Stimulated activated CD4-positive, alpha-beta T cell treated with anti-CD3 and anti-CD28 coated beads, Interleukin-15, amount 100 ng/mL, for 1 hour (primary cell): ENCODE measurements around the gene RNF186.

Experiments
- DNase-seq, 2 donors: peaks; one replicate each; pipeline ENCODE4 v3.0.0-alpha.2; 2020; ENCODE audit warnings: low read depth in 1 of 2, low spot score in 1 of 2

Gene RNF186

DNA sequence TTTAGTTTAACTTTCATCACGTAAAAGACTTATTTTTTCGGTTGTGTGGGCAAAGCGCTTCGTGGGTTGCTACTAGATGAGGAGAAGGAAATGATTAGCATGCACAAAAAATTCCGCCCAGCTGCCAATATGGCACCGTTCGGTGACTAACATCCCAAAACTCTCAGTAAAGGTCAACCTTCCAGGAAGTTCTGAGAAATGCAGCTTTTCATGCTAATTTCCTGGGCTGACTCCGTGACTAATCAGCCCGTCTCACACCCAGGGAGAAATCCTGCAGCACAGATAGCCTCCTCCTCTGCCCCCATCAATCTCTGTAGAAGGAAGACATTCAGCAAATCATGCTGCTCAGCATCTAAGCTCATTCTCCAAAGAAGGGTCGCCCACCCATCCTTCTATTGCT is 49.5 kb downstream of the RNF186 start:
- DNase-seq: no peak

DNA sequence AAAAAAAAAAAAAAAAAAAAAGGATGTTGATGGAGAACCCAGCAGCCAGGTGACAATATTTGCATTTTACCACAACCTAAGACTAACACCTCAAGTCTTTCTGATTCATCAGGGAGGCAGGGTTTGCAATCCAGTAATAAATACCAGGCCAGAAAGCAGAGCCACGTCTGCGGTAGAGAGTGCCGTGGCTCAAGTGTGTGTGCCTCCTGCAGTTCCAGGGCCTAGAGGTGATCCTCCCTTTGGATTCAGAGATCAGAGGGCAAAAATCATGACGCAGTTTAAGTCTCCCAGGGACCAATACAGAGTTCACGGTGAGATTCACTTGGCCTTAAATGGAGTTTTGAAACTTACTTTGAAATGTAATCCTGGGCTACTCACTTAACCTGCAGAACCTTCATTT is 50.2 kb downstream of the RNF186 start:
- no peak for DNase-seq
